AG08395 (cell line): ENCODE results near the gene AP2B1.
"Not testable (repeated sequence)": the region's sequence is repeated elsewhere in the genome, so short reads cannot be mapped to it uniquely, and the experiment has no call there.

ENCODE experiments used
- DNase-seq: peaks from one replicate; pipeline ENCODE4 v3.0.0; 2012; ENCODE audit warnings: mixed read lengths, low spot score

The AP2B1 gene

DNA sequence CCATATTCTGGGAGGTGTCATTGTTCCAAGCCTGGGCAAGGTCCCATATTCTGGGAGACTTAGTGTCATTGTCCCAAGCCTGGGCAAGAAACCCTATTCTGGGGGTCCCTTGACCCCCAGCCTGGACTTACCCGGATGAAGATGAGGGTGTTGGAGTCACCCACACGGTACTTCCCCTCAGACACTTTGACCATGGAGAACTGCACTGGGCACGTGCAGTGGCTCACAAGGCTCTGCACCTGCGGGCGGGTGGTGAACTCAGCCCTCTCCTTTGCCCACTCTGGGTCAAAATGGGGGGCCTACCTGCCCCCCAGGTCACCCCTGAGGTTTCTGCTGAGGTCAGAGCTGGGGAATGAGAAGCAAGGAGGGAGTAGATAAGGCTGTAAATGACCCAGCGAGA lies 161.9 kb downstream of the AP2B1 start:
- DNase-seq = no peak

DNA sequence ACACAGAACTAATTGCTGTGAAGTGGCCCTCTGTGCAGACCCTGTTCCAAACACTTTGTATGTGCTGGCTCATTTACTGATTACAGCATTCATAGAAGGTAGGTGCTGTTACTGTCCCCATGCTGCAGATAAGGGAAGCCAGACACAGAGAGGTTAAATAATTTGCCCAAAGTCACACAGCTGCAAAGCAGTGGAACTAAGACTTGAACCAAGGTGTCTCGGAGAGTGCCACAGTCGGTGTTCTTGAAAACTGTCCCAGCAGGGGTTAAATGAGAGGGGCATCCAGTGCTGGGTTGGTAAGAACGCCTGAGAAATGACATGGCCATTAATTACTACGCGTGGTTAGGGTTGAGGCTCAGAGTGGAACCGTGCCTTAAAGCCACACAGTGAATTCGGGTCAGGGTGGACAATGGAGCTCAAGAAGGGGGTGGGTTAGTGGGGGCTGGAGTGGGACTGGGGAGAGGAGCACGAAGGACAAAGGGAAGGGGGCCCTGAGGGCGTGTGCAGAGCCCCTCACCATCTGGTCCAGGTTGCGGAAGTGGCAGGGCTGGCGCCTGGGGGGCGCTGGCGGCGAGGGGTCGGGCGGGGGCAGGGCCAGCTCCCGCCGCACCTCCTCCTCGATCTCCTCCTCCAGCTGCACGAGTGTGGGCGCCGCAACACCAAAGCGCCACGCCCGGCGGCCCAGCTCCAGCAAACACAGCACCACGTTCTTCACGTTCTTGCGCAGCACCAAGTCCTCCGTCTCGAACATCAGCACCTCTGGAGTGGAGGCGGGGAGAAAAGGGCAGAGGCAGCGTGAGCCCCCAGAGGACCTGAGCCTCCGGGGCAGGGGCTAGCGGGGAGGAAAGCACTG lies 162.7 kb downstream of the AP2B1 start:
- DNase-seq = peak; percentile 35

DNA sequence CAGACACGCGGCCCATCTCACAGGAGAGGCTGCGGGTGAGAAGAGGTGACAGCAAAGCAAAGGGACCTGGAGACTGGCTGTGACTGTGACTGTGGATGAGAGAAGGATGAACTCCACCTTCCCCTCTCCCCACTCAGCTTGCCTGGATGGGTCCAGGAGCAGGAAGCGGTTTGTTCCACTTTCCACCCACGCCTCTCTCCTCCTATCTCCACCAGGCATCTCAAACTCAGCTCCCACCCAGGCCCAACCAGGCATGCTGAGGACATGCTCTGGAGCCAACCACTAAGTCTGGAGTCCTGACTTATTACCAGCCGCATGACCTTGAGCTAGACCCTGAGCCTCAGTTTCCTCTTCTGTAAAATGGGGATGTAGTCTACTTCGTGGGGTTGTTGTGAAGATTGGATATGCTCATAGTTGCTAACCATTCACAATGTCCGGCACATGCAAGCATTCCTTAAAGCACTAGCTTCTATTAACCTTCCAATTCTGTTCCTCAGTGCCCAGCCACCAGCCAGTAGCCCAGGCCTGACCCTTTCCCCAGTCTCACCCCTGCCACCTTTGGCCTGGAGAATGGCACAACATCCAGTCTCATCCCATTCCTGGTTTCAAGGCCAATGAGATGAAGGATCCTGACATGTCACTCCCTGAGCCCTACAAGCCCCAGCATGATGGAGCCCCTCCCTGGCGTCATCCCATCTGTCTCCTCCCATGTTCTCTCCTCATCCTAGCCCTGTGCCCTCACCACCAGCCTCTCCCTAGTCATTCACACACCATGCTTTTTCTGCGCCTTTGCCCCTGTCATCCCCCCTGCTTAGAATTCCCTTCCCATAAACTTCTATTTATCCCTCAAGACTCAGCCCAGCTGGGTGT lies 163.6 kb downstream of the AP2B1 start:
- DNase-seq = no peak

DNA sequence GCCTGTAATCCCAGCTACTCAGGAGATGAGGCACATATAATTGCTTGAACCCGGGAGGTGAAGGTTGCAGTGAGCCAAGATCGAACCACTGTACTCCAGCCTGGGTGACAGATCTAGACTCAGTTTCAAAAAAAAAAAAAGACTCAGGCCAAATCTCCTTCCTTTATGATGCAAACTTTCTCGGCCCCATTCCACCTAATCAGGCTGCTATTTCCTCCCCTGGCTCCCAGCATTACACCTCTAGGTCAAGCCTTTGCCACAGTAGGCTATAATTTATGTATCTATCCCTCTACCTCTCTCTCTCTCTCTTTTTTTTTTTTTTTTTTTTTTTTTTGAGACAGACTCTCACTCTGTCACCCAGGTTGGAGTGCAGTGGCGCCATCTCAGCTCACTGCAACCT lies 164.4 kb downstream of the AP2B1 start:
- DNase-seq = not testable (repeated sequence)

DNA sequence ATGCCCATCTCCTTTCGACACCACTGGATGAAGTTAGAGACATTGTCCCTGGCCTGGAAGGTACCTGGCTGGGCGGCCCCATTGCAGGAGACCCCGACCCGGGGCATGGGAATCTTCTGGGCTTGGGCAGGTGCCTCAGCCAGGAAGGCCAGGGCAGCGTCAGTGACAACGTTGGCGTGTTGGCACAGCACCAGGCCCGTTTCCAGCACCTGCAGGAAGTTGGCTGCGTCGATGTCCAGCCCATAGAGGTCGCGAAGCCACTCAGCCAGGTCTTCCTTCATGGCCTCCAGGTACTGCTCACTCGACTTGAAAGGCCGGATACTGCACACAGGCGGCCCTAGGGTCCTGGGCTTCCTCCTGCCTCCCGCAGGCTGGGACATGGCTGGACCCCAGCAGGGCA lies 165.3 kb downstream of the AP2B1 start:
- no peak for DNase-seq

DNA sequence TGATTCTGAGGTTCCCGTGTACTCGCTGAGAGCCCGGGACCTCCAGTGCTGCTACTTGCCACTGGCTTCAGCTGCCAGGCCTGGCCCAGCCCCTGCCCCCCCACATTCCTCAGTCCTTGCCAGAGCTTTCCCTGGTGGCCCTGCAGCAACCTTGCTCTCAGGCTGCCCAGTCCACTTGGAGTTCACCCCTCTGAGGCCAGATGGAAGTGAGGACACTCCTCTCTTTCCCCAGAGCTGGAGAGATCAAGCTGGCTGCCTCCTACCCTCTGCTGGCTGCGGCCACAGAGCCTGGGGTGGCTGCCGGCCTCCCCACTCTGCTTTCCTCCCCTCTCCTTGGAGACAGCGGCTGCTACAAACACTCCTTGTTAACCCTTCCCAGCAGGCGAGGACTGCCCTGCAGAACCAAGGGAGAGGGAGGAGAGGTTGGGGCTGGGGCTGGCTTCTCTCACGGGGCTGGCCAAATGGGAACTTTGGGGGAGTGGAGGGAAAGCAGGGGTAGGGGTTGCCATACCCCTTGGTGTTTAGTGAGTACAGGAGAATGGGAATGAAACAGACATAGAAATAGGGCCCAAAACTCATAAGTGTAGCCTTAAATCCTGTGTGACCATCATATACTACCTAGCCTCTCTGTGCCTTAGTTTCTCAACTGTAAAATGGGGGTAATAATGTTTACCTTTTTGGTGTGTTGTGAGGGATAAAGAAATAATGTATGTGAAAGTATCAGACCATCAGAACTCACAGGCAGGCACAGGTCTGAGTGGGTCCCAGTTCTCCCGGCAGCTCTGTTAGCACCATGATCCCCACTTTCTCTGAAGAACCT lies 166.0 kb downstream of the AP2B1 start, which contains the start of gene GAS2L2:
GAS2L2 (minus strand) TSS at position 295 of the 820 bp plus-strand sequence. CDS start 389 bp downstream, outside the sequence.
- DNase-seq = no peak

DNA sequence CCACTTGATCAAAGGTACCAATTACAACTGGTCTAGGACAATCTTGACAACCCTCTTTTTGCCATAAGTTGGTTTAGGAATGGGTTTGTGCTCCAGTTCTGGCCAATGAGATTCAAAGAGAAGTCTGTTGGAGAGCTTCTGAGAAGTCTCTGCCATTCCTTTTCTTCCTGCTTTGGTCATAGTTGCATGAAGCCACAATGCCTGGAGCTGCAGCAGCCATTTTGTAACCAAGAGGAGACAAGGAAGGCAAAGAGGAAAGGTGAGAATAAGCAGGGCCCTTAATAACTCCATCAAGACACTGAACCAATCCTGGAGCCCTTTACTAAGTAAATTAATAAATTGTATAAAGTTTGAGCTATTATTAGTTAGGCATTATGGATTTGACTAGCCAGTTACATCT lies 170.1 kb downstream of the AP2B1 start:
- DNase-seq = no peak

DNA sequence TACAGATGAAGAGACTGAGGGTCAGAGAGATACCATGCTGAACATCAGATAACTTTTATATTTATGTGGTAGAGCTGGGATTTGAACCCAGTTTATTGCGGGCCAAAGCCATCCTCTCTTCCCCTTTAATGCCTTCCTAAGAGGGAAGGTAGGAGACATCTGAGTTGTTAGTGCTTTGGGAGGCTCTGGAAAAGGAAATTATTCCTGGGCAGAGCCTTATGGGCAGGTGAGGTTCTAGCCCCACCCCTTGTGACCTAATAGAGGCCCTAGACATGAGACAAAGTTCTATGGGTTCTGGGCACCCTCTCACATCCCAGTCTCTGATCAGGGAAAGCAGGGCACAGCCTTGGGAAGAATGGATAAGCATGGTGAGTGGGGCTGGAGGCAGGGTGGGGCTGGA lies 173.5 kb downstream of the AP2B1 start, which contains the start of gene C17orf50:
C17orf50 (plus strand) TSS at position 301 of the 400 bp plus-strand sequence; CDS start at position 356, 55 bp downstream.
- no peak for DNase-seq

DNA sequence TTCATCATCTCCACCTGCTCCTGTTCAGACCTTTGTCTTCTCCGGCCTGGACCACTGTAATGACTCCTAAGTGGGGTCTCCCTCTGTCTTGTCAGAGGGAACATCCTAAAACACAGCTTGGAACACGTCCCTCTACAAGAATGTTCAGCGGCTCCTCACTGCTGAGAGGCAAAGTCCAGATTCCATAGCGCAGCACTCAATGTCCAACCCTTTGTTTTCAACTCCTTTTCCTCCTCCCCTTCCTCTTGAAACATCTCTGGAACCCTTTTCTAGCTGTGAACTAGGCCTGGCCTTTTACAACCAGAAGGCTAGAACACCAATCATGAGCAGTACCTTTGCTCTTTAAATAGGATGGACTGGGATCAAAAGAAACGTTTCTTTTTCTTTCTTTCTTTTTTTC lies 174.5 kb downstream of the AP2B1 start:
- DNase-seq = no peak

DNA sequence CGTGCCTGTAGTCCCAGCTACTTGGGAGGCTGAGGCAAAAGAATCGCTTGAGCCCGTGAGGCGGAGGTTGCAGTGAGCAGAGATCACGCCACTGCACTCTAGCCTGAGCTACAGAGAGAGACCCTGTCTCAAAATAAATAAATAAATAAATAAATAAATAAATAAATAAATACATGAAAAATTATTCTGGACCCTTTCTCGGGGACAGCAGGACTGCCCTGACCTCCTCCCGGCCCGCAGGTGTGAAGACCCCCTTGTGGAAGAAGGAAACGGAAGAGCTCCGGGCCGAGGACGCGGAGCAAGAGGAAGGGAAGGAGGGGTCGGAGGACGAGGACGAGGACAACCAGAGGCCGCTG lies 176.6 kb downstream of the AP2B1 start:
- DNase-seq = no peak

DNA sequence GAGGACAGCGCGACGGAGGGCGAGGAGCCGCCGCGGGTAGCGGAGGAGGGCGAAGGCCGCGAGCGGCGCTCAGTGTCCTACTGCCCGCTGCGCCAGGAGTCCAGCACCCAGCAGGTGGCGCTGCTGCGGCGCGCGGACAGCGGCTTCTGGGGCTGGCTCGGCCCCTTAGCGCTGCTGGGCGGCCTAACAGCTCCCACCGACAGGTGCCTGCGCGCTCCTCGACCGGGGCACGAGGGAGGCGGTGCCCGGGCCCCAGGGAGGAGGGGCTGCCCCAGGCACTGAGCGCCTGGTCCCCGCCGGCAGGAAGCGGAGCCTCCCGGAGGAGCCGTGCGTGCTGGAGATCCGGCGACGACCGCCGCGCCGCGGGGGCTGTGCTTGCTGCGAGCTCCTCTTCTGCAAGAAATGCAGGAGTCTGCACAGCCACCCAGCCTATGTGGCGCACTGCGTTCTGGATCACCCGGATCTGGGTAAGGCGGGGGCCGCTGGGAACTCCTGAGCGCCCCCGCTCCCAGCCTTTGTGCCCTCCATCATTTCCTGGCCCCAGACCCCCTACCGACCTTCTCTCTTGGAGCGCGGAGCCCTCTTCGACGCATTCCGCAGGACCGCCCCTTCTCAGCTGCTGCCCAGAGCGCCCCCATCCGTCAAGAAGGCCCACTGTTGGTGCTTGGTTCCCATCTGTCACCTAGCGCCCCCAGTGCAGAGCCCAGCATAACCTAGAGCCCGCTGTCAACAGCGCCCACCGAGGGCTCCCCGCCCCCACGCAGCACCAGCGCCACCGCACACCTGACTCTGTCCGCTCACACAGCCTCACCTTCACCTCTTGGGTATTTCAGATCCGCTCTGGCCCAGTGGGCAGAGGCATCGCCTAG lies 177.2 kb downstream of the AP2B1 start:
- peak; percentile 91 for DNase-seq

DNA sequence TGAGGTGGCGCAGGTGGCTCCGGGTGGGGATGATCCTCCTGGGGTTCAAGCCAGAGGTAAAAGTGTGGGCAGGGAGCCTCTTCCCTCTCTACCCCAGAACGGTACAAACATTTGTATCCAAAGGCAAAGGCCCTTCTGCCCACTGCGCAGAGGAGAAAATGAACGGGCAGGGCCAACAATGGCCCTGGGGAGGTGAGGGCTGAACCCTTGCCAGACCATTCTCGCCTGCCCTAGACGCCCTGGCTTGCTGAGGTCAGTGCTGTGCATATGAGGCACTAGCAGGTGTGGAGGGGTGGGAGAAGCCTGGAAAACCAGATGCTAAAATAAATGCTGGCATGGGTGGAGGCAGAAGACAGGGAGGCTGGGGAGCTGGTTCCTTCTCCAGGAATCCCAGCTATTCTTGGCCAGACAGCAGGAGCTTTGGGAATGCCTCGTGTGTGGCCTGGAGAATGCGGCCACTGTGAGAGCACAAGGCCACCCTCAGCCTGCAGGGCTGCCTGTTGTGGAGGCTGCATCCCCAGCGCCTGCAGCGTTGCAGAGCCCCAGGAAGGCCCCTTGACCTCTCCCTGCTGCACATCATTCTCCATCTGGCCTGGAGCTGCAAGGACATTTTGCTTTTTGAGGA lies 178.1 kb downstream of the AP2B1 start:
- DNase-seq = no peak

DNA sequence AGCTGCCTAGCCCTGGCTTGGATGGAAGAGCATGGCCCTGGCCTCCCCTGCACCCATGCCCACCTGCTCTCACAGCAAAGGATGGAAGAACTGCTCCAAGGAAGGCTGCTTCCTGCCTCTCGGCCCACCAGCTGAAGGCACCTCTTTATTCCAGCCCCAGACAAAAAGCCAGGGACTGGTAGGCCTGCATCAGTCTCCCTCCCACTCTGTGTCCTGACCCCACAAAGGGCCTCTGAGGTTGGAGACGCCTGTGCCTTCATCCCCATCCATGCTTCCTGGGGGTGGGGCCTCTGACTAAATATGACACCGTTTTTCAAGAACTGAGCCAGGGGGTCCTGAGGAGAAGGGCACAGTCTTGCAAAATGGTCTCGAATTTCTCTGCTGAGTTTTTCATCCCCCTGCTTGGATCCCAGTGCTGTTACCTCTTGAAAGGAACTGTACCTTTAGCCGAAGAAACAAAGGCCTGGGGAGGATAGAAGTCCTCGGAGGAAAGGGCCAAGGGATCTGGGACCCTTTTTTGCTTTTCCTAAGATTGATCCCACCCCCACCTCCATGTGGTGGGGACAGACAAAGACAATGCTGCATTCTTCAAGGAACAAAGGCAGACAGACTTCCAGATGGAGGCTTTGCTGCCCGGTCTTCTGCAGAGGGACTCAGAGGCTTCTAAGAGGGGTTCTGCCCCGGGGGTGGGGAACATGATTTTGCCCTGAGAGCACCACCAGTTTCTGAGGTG lies 178.8 kb downstream of the AP2B1 start:
- DNase-seq = no peak

DNA sequence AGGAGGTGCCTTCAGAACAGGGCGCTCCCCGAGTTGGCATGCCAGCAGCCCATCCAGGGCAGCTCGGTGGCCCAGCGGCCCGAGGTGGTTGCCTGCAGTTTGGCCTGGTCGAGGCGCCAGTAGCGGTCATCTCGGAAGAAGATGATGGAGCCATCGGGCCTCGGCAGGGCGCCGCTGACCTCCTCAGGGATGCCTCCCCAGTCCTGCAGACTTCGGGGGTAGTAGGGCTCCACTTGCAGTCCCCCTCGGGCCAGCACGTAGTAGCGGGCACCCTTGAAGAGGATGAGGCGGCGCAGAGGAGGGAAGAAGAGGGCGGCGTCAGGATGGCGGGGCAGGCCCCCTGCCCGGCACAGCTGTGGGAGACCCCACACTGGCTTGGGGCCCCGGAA lies 179.4 kb downstream of the AP2B1 start:
- DNase-seq = no peak

DNA sequence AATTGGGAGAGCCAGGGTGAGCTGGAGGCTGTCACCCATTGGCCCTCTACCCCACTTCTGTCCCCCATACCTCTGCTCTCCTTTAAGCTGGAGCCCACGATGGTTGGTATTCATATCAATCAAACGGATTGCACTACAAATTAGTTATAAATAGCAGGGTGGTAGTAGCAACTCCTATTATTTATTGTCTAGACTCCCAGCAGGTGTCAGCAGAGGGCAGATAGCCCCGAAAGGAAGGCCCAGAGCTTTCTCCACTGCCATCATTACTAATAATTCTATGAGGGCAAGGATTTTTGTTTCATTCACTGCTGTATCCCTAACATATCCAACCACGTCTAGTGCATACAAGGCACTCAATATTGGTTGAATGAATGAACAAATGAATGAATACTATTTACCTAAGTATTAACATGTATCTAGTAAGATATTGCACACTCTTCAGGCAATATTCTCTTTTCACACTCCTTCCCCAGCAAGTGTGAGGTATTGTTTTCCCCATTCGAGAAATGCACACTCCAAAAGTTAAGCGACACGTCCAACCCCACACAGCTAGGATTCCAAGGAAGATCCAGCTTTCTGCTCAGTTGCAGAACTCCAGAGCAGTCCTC lies 179.9 kb downstream of the AP2B1 start:
- DNase-seq = peak; percentile 74

DNA sequence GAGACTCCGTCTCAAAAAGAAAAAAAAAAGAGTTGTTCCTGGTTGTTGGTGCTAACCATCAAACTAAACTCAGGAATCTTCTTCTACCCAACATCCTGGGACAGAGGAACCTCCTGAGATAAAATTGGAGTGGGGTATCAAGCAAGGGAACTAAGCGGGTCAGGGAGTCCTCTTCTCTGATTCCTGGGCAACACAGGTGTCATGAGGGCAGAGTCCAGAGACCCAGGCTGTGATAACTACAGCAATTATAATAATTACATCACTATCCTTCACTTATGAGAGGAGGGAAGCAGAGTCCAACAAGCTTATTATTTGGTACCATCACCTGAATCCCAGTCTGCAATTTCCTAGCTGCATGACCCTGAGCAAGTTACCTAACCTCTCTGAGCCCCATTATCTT lies 181.7 kb downstream of the AP2B1 start:
- DNase-seq = no peak

DNA sequence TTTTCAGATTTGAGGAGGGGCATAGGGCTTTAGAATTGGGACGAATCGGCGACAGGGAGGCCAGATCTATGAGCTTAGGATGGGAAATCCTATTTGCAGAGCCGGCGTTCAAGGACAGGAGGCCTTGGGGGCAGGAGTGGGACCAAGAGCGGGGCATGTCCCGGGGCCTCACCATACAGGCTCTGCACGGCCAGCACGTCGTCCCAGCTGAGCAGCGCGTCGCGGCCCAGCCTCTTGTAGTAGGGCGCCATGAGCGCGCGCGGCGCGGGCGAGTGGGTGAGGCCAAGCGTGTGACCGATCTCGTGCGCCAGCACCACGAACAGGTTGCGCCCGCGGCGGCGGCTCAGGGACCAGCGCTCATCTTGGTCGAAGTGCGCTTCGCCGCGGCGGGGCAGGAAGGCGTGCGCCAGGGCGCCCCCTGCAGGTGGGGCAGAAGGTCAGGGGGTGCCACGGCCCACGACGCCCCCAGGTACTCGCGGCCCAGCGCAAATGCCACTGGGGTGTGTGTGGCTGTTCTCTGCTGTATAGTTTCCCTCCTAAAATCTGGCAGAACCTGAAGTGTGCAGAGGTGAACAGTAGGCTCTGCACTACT lies 182.9 kb downstream of the AP2B1 start:
- DNase-seq = no peak

DNA sequence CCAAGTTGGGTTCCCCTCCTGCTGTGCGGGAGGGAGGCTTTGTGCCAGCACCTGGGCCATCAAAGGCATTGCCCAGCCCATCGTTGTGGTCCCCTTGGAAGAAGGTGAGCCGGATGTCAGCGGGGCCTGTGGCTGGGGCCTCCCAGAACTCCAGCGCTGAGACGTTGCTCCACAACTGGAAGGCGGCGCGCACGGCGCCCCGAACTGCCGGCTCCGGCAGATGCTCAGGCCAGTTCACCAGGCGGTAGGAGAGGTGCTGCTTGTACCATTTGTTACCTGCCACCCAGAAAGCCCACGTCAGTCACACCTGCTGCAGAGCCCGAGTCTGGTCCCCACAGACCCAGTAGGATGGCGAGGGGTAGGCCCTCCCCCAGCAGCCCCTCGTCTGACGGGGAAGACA lies 186.0 kb downstream of the AP2B1 start:
- no peak for DNase-seq
